Neural cell (in vitro differentiated cells): Measurements from ENCODE around the gene RPS24. TPM values are rescaled to one million over a fixed set of nuclear protein-coding genes. Genes with fewer than 3 reads are reported as not detected.

Experiments used
- H2AFZ ChIP-seq: fragments of 200-600, 300-800 bp; sonication (generic), shearing (Covaris generic); 2 replicates; pipeline ENCODE4 v1.6.0; 2014; ENCODE audit warnings: low read depth, mild to moderate bottlenecking, antibody characterized with exemption, low read length, moderate library complexity
- H3F3A ChIP-seq: fragments of 200-600 bp; shearing (Covaris generic); 2 replicates; pipeline ENCODE4 v1.6.1; 2016; ENCODE audit warnings: mild to moderate bottlenecking, moderate library complexity, mixed read lengths, antibody characterized with exemption, low read length; ENCODE audit not compliant: insufficient read depth, poor library complexity, severe bottlenecking
- H3K27ac ChIP-seq: fragments of 200-600, 300-800 bp; sonication (generic), shearing (Covaris generic); 2 replicates; pipeline ENCODE4 v1.5.1; 2014; ENCODE audit warnings: mild to moderate bottlenecking, low read length, moderate library complexity
- H3K27me3 ChIP-seq: fragments of 300-800, 200-600 bp; sonication (generic), shearing (Covaris generic); 2 replicates; pipeline ENCODE4 v1.6.0; 2014; ENCODE audit warnings: mild to moderate bottlenecking, low read depth, low read length, moderate library complexity; ENCODE audit not compliant: insufficient read depth
- H3K36me3 ChIP-seq: fragments of 300-800, 200-600 bp; sonication (generic), shearing (Covaris generic); 2 replicates; pipeline ENCODE4 v1.5.1; 2014; ENCODE audit warnings: mild to moderate bottlenecking, antibody characterized with exemption, low read length, moderate library complexity; ENCODE audit not compliant: insufficient read depth
- H3K4me2 ChIP-seq: fragments of 300-800, 200-600 bp; sonication (generic), shearing (Covaris generic); 2 replicates; pipeline ENCODE4 v1.6.0; 2014; ENCODE audit warnings: mild to moderate bottlenecking, low read length
- H3K4me3 ChIP-seq: fragments of 300-800, 200-600 bp; sonication (generic), shearing (Covaris generic); 2 replicates; pipeline ENCODE4 v1.5.1; 2014; ENCODE audit warnings: mild to moderate bottlenecking, low read length, moderate library complexity
- H3K79me2 ChIP-seq: fragments of 200-600 bp; shearing (Covaris generic); replicated peaks from 2 replicates; pipeline ENCODE4 v1.6.0; 2014; ENCODE audit warnings: mild to moderate bottlenecking, low read length, moderate library complexity; ENCODE audit not compliant: insufficient read depth
- H3K9ac ChIP-seq: fragments of 300-800, 200-600 bp; sonication (generic), shearing (Covaris generic); 2 replicates; pipeline ENCODE4 v1.6.1; 2016; ENCODE audit warnings: mild to moderate bottlenecking, low read length, mixed read lengths
- H3K9me2 ChIP-seq: fragments of 200-600 bp; shearing (Covaris generic); 2 replicates; pipeline ENCODE4 v1.6.1; 2016; ENCODE audit warnings: mild to moderate bottlenecking, low read length, mixed read lengths; ENCODE audit not compliant: insufficient read depth
- H3K9me3 ChIP-seq: fragments of 200-600, 300-800 bp; sonication (generic), shearing (Covaris generic); 2 replicates; pipeline ENCODE4 v1.6.1; 2016; ENCODE audit warnings: mild to moderate bottlenecking, mixed run types, low read length, moderate library complexity, mixed read lengths
- H4K20me1 ChIP-seq: fragments of 200-600 bp; shearing (Covaris generic); 2 replicates; pipeline ENCODE4 v1.6.1; 2016; ENCODE audit warnings: mild to moderate bottlenecking, mixed run types; ENCODE audit not compliant: insufficient read depth
- EP300 ChIP-seq: fragments of 450-650 bp; conservative IDR thresholded peaks from 2 replicates; pipeline ENCODE4 v1.6.1; 2014; ENCODE audit warnings: antibody characterized with exemption, mild to moderate bottlenecking, moderate library complexity; ENCODE audit not compliant: poor library complexity, severe bottlenecking
- EZH2 ChIP-seq: fragments of 200-600, 300-800 bp; shearing (Covaris generic), sonication (generic); IDR thresholded peaks from 2 replicates; pipeline ENCODE4 v1.6.1; 2014; ENCODE audit warnings: antibody characterized with exemption, low read length, borderline replicate concordance, mild to moderate bottlenecking; ENCODE audit not compliant: insufficient read depth, poor library complexity, severe bottlenecking
- MXI1 ChIP-seq: fragments of 450-650 bp; conservative IDR thresholded peaks from 2 replicates; pipeline ENCODE4 v1.6.1; 2014; ENCODE audit warnings: antibody characterized with exemption, mild to moderate bottlenecking; ENCODE audit not compliant: poor library complexity, severe bottlenecking
- POLR2AphosphoS5 ChIP-seq: IDR thresholded peaks from 2 replicates; pipeline ENCODE4 v1.6.1; 2012
- RAD21 ChIP-seq: fragments of 450-650 bp; conservative IDR thresholded peaks from 2 replicates; pipeline ENCODE4 v1.6.1; 2014; ENCODE audit warnings: antibody characterized with exemption, mild to moderate bottlenecking, moderate library complexity
- SMC3 ChIP-seq: fragments of 450-650 bp; conservative IDR thresholded peaks from 2 replicates; pipeline ENCODE4 v1.6.1; 2014; ENCODE audit warnings: antibody characterized with exemption, mild to moderate bottlenecking, moderate library complexity; ENCODE audit not compliant: poor library complexity
- TAF1 ChIP-seq: IDR thresholded peaks from 2 replicates; pipeline ENCODE4 v1.6.1; 2012; ENCODE audit warnings: low read depth
- polyA plus RNA-seq: library from polyadenylated mRNA; depleted of rRNA; stranded (reverse); fragments of >200 nt; gene quantifications from 2 replicates; pipeline ENCODE4 v1.2.3, GENCODE V29; 2014
- TF ChIP-seq, protein P1 (sequence below): IDR thresholded peaks from 2 replicates; pipeline ENCODE4 v1.6.1; 2012; ENCODE audit warnings: borderline replicate concordance
- TF ChIP-seq, protein P2 (sequence below): fragments of 450-650 bp; IDR thresholded peaks from 2 replicates; pipeline ENCODE4 v1.5.1; 2014; ENCODE audit warnings: antibody characterized with exemption, mild to moderate bottlenecking, moderate library complexity; ENCODE audit not compliant: poor library complexity, severe bottlenecking

RPS24 gene
- polyA plus RNA-seq, 1 donor from 2014 or later: 2,734 TPM

DNA sequence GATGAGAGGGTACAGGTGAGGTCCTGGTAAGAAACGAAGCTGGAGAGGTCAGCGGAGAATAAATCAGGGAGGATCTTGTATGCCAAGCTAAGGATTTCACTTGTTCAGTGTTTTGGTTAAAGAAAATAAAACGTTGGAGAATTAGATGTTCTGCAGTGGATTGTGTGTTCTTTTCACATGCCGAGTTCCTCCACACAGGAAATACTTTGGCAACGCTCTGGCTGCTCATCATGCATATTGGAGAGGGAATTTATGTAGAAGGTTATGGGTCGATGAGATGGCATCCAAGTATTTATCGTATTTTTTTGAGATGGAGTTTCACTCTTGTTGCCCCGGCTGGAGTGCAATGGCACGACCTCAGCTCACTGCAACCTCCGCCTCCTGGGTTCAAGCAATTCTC, 11.0 kb downstream of the RPS24 start:
- H2AFZ ChIP-seq: no peak overlapping the region
- no peaks in the 10 kb centered on the region for H3K36me3 ChIP-seq
- no peak overlapping the region for H3K4me2 ChIP-seq
- H3K9me3 ChIP-seq: no peaks in the 10 kb centered on the region
- H3F3A ChIP-seq: no peaks in the 10 kb centered on the region
- no peaks in the 10 kb centered on the region for H3K27me3 ChIP-seq
- H4K20me1 ChIP-seq: no peaks in the 10 kb centered on the region
- no peak overlapping the region for H3K27ac ChIP-seq
- TF ChIP-seq, protein P1, sequence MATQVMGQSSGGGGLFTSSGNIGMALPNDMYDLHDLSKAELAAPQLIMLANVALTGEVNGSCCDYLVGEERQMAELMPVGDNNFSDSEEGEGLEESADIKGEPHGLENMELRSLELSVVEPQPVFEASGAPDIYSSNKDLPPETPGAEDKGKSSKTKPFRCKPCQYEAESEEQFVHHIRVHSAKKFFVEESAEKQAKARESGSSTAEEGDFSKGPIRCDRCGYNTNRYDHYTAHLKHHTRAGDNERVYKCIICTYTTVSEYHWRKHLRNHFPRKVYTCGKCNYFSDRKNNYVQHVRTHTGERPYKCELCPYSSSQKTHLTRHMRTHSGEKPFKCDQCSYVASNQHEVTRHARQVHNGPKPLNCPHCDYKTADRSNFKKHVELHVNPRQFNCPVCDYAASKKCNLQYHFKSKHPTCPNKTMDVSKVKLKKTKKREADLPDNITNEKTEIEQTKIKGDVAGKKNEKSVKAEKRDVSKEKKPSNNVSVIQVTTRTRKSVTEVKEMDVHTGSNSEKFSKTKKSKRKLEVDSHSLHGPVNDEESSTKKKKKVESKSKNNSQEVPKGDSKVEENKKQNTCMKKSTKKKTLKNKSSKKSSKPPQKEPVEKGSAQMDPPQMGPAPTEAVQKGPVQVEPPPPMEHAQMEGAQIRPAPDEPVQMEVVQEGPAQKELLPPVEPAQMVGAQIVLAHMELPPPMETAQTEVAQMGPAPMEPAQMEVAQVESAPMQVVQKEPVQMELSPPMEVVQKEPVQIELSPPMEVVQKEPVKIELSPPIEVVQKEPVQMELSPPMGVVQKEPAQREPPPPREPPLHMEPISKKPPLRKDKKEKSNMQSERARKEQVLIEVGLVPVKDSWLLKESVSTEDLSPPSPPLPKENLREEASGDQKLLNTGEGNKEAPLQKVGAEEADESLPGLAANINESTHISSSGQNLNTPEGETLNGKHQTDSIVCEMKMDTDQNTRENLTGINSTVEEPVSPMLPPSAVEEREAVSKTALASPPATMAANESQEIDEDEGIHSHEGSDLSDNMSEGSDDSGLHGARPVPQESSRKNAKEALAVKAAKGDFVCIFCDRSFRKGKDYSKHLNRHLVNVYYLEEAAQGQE: no peak
- TF ChIP-seq, protein P2, sequence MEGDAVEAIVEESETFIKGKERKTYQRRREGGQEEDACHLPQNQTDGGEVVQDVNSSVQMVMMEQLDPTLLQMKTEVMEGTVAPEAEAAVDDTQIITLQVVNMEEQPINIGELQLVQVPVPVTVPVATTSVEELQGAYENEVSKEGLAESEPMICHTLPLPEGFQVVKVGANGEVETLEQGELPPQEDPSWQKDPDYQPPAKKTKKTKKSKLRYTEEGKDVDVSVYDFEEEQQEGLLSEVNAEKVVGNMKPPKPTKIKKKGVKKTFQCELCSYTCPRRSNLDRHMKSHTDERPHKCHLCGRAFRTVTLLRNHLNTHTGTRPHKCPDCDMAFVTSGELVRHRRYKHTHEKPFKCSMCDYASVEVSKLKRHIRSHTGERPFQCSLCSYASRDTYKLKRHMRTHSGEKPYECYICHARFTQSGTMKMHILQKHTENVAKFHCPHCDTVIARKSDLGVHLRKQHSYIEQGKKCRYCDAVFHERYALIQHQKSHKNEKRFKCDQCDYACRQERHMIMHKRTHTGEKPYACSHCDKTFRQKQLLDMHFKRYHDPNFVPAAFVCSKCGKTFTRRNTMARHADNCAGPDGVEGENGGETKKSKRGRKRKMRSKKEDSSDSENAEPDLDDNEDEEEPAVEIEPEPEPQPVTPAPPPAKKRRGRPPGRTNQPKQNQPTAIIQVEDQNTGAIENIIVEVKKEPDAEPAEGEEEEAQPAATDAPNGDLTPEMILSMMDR: no peak
- no peak for TF ChIP-seq SMC3
- TF ChIP-seq EP300: no peak
- no peak for TF ChIP-seq TAF1
- TF ChIP-seq MXI1: no peak
- no peak for TF ChIP-seq POLR2AphosphoS5
- no peak for TF ChIP-seq RAD21
- no peak for TF ChIP-seq EZH2
- no peaks in the 10 kb centered on the region for H3K9me2 ChIP-seq
- no peak overlapping the region for H3K4me3 ChIP-seq
- no peaks in the 10 kb centered on the region for H3K79me2 ChIP-seq
- no peak overlapping the region for H3K9ac ChIP-seq

DNA sequence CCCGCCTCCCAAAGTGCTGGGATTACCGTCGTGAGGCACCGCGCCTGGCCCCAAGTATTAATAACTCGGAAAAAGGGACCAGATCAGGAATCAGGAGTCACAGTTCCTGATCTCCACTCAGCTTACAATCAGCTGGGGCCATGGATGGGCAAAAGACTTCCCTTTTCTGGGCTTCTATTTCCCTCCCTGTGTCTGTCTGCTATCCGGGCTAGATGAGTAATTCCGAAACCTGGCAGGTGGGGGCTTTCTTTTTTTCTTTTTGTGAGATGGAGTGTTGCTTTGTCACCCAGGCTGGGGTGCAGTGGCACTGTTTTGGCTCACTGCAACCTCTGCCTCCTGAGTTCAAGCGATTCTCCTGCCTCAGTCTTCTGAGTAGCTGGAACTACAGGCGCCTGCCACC, 11.6 kb downstream of the RPS24 start:
- no peaks in the 10 kb centered on the region for H3K79me2 ChIP-seq
- TF ChIP-seq RAD21: no peak
- no peak for TF ChIP-seq EZH2
- no peak for TF ChIP-seq POLR2AphosphoS5
- TF ChIP-seq, protein P2: no peak
- TF ChIP-seq MXI1: no peak
- TF ChIP-seq SMC3: no peak
- TF ChIP-seq EP300: no peak
- TF ChIP-seq TAF1: no peak
- TF ChIP-seq, protein P1: no peak

More for the DNA sequence above, 11.6 kb downstream of the RPS24 start:
- Histone ChIP-seq H3K27me3 (no peaks in the 10 kb centered on the region), H3F3A (no peaks in the 10 kb centered on the region), H3K9me2 (no peaks in the 10 kb centered on the region), H4K20me1 (no peaks in the 10 kb centered on the region), H3K36me3 (no peaks in the 10 kb centered on the region), H3K9me3 (no peaks in the 10 kb centered on the region), H3K4me3 (no peak overlapping the region), H3K27ac (no peak overlapping the region), H3K4me2 (no peak overlapping the region), H3K9ac (no peak overlapping the region), H2AFZ (no peak overlapping the region)
